ENCODE data around the gene HRAS. TPM values are rescaled to one million over a fixed set of nuclear protein-coding genes. Genes with fewer than 3 reads are reported as not detected.
A peak's percentile ranks its signal among the peaks of the same experiment; 100 is the strongest.

Gene HRAS
- total RNA-seq, 1 donor from 2014 or later = 45.2 TPM

DNA sequence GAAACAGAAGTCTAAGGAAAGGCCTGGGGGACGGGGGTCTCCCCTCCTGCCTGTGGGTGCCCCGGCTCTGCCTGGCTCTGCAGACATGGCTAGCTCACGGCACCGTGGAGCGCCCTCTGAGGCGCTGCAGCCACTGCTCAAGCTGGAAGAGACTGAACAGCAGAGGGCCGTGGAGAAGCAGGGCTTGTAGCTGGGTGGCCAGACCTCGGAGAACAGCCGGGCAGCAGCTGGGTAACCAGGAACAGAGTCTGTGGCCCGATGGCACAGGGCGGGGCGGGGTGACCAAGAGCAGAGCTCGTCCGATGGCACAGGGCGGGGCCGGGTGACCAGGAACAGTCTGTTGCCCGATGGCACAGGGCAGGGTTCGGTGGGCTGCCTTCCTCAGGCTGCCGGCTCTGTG is 46.4 kb downstream of the HRAS start:
- DNase-seq (ENCODE audit: low spot score) (no peak), ATAC-seq (no peak)
- intact Hi-C loops (cut with DNase I) = no loop called here

DNA sequence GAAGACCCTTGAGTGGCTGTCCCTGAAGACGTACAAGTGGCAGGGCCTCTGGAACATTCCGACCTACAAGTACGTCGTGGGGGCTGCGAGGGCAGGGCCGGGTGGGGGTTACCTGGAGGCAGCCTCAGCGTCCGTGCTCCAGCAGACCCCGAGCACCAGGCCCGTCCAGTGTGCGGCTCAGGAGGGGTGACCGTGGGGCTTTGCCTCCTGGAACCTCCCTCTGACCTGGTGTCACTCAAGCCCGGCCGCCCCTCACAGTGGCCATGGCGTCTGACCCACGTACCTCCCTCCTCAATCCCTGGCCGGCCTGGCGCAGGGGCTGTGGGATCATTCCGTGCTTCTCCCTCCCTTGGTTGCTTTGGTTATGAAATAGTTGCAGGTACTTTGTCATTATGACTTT is 46.8 kb downstream of the HRAS start:
- intact Hi-C loops (cut with DNase I) = no loop called here
- DNase-seq (ENCODE audit: low spot score) (no peak), ATAC-seq (no peak)

GRCh38 chr11:488062-488461 is 47.3 kb downstream of the HRAS start:
- intact Hi-C loops (cut with DNase I) = no loop called here
- DNase-seq (ENCODE audit: low spot score) = no peak
- no peak for ATAC-seq

GRCh38 chr11:487571-488021 is 47.8 kb downstream of the HRAS start:
- DNase-seq (ENCODE audit: low spot score) (no peak), ATAC-seq (no peak)
- intact Hi-C loops (cut with DNase I) = no loop called here

- intact Hi-C loops (cut with DNase I) = no loop called here
Measured at GRCh38 chr11:486189-486588, 49.2 kb downstream of the HRAS start.

GRCh38 chr11:484616-485015 is 50.8 kb downstream of the HRAS start:
- intact Hi-C loops (cut with DNase I) = no loop called here
- no peak for ATAC-seq

More at GRCh38 chr11:486189-486588, 49.2 kb downstream of the HRAS start:
- DNase-seq (ENCODE audit: low spot score) (no peak), ATAC-seq (no peak)

More at GRCh38 chr11:484616-485015, 50.8 kb downstream of the HRAS start:
- DNase-seq (ENCODE audit: low spot score) = no peak

Small RNA genes lying within 50 kb of the gene (microRNA-seq; reads per million reads assigned to microRNA genes)
- 129 reads per million, percentile 59 among the genes with 10 or more reads in this experiment for gene MIR210

Other genes with a start within 250 kb of the HRAS start
- 60.3 TPM for gene PGGHG, start 246.4 kb downstream of the HRAS start, total RNA-seq
- gene IFITM5, start 236.1 kb downstream of the HRAS start, total RNA-seq = not detected
- 853 TPM for gene IFITM2, start 227.8 kb downstream of the HRAS start, total RNA-seq
- gene IFITM1, start 221.5 kb downstream of the HRAS start, total RNA-seq = 344 TPM
- 1,044 TPM for gene IFITM3, start 214.7 kb downstream of the HRAS start, total RNA-seq
- gene B4GALNT4, start 166.1 kb downstream of the HRAS start, total RNA-seq = 32.2 TPM
- 0.49 TPM for gene PKP3, start 141.4 kb downstream of the HRAS start, total RNA-seq
- gene SIGIRR, start 120.6 kb downstream of the HRAS start, total RNA-seq = 51.6 TPM
- 0.98 TPM for gene ANO9, start 93.6 kb downstream of the HRAS start, total RNA-seq
- gene PTDSS2, start 85.3 kb downstream of the HRAS start, total RNA-seq = 33.1 TPM
- gene RNH1, start 28.3 kb downstream of the HRAS start, total RNA-seq = 134 TPM
- 1.4 TPM for gene LRRC56, start 2.0 kb upstream of the HRAS start, total RNA-seq
- gene LMNTD2, start 25.2 kb upstream of the HRAS start, total RNA-seq = 1.3 TPM
- gene RASSF7, start 25.4 kb upstream of the HRAS start, total RNA-seq = 7.5 TPM
- 33.5 TPM for gene PHRF1, start 40.9 kb upstream of the HRAS start, total RNA-seq
- 19.6 TPM for gene IRF7, start 80.4 kb upstream of the HRAS start, total RNA-seq
- not detected for gene CDHR5, start 89.4 kb upstream of the HRAS start, total RNA-seq
- gene SCT, start 91.6 kb upstream of the HRAS start, total RNA-seq = not detected
- gene DRD4, start 101.7 kb upstream of the HRAS start, total RNA-seq = 4.1 TPM
- gene DEAF1, start 159.6 kb upstream of the HRAS start, total RNA-seq = 52.8 TPM
- gene TMEM80, start 160.2 kb upstream of the HRAS start, total RNA-seq = 28.4 TPM
- gene EPS8L2, start 170.7 kb upstream of the HRAS start, total RNA-seq = 24.9 TPM
- gene TALDO1, start 211.9 kb upstream of the HRAS start, total RNA-seq = 187 TPM
- 74.8 TPM for gene GATD1, start 241.9 kb upstream of the HRAS start, total RNA-seq

Data from sciatic nerve (tissue), 2 donors.